ENCODE measurements around the gene ACSF2.
"Not testable (repeated sequence)": the region's sequence is repeated elsewhere in the genome, so short reads cannot be mapped to it uniquely, and the experiment has no call there.

The ACSF2 gene

GRCh38 chr17:50426814-50427787 lies 1.1 kb downstream of the ACSF2 start:
- H3K4me3 ChIP-seq (ENCODE audit: low read length in 2 of 2): peak overlapping the region; percentile 63 to 78
- H3K27me3 ChIP-seq (ENCODE audit: control insufficient read depth in 1 of 2, insufficient read depth in 2 of 2, low read length in 2 of 2): no peaks in the 10 kb centered on the region
- H3K9me3 ChIP-seq (ENCODE audit: control insufficient read depth in 2 of 2, low read length in 2 of 2): no peaks in the 10 kb centered on the region
- H3K27ac ChIP-seq (ENCODE audit: low read length): peak overlapping the region; percentile 62
- peaks cover 24% of the 10 kb centered on the region for H3K4me1 ChIP-seq (ENCODE audit: control insufficient read depth, insufficient read depth, low read length)
- peak overlapping the region; percentile 48 to 71 for H3K9ac ChIP-seq (ENCODE audit: low read length in 2 of 2)
- H3K36me3 ChIP-seq (ENCODE audit: control insufficient read depth in 2 of 2, insufficient read depth in 2 of 2, low read length in 2 of 2): no peaks in the 10 kb centered on the region

GRCh38 chr17:50428126-50428525 lies 2.1 kb downstream of the ACSF2 start:
- not testable (repeated sequence) for H3K27ac ChIP-seq (ENCODE audit: low read length); H3K36me3 ChIP-seq (ENCODE audit: control insufficient read depth in 2 of 2, insufficient read depth in 2 of 2, low read length in 2 of 2); H3K9me3 ChIP-seq (ENCODE audit: control insufficient read depth in 2 of 2, low read length in 2 of 2); H3K27me3 ChIP-seq (ENCODE audit: control insufficient read depth in 1 of 2, insufficient read depth in 2 of 2, low read length in 2 of 2); H3K9ac ChIP-seq (ENCODE audit: low read length in 2 of 2); H3K4me3 ChIP-seq (ENCODE audit: low read length in 2 of 2)
- H3K4me1 ChIP-seq (ENCODE audit: control insufficient read depth, insufficient read depth, low read length): peaks cover 24% of the 10 kb centered on the region

- Histone ChIP-seq H3K27me3 (ENCODE audit: control insufficient read depth in 1 of 2, insufficient read depth in 2 of 2, low read length in 2 of 2) (no peaks in the 10 kb centered on the region), H3K27ac (ENCODE audit: low read length) (no peak overlapping the region), H3K9ac (ENCODE audit: low read length in 2 of 2) (no peak overlapping the region), H3K4me3 (ENCODE audit: low read length in 2 of 2) (no peak overlapping the region), H3K9me3 (ENCODE audit: control insufficient read depth in 2 of 2, low read length in 2 of 2) (no peaks in the 10 kb centered on the region), H3K4me1 (ENCODE audit: control insufficient read depth, insufficient read depth, low read length) (peaks cover 24% of the 10 kb centered on the region), H3K36me3 (ENCODE audit: control insufficient read depth in 2 of 2, insufficient read depth in 2 of 2, low read length in 2 of 2) (peaks cover 0 to 5% of the 10 kb centered on the region in 2 donors)
These were observed 2.9 kb downstream of the ACSF2 start for GRCh38 chr17:50428831-50429424.

GRCh38 chr17:50429793-50430192 lies 3.8 kb downstream of the ACSF2 start:
- Histone ChIP-seq H3K27me3 (ENCODE audit: control insufficient read depth in 1 of 2, insufficient read depth in 2 of 2, low read length in 2 of 2) (no peaks in the 10 kb centered on the region), H3K9me3 (ENCODE audit: control insufficient read depth in 2 of 2, low read length in 2 of 2) (no peaks in the 10 kb centered on the region), H3K4me3 (ENCODE audit: low read length in 2 of 2) (no peak overlapping the region), H3K36me3 (ENCODE audit: control insufficient read depth in 2 of 2, insufficient read depth in 2 of 2, low read length in 2 of 2) (peaks cover 0 to 5% of the 10 kb centered on the region in 2 donors), H3K9ac (ENCODE audit: low read length in 2 of 2) (no peak overlapping the region), H3K4me1 (ENCODE audit: control insufficient read depth, insufficient read depth, low read length) (peaks cover 24% of the 10 kb centered on the region), H3K27ac (ENCODE audit: low read length) (no peak overlapping the region)

GRCh38 chr17:50430821-50431618 lies 5.0 kb downstream of the ACSF2 start:
- Histone ChIP-seq H3K4me1 (ENCODE audit: control insufficient read depth, insufficient read depth, low read length) (peaks cover 16% of the 10 kb centered on the region), H3K27ac (ENCODE audit: low read length) (no peak overlapping the region), H3K4me3 (ENCODE audit: low read length in 2 of 2) (no peak overlapping the region), H3K36me3 (ENCODE audit: control insufficient read depth in 2 of 2, insufficient read depth in 2 of 2, low read length in 2 of 2) (peaks cover 0 to 5% of the 10 kb centered on the region in 2 donors), H3K9ac (ENCODE audit: low read length in 2 of 2) (no peak overlapping the region), H3K9me3 (ENCODE audit: control insufficient read depth in 2 of 2, low read length in 2 of 2) (no peaks in the 10 kb centered on the region), H3K27me3 (ENCODE audit: control insufficient read depth in 1 of 2, insufficient read depth in 2 of 2, low read length in 2 of 2) (no peaks in the 10 kb centered on the region)

GRCh38 chr17:50432125-50432762 lies 6.2 kb downstream of the ACSF2 start:
- no peak overlapping the region for H3K9ac ChIP-seq (ENCODE audit: low read length in 2 of 2)
- no peaks in the 10 kb centered on the region for H3K27me3 ChIP-seq (ENCODE audit: control insufficient read depth in 1 of 2, insufficient read depth in 2 of 2, low read length in 2 of 2)
- H3K9me3 ChIP-seq (ENCODE audit: control insufficient read depth in 2 of 2, low read length in 2 of 2): no peaks in the 10 kb centered on the region
- H3K4me3 ChIP-seq (ENCODE audit: low read length in 2 of 2): no peak overlapping the region
- H3K36me3 ChIP-seq (ENCODE audit: control insufficient read depth in 2 of 2, insufficient read depth in 2 of 2, low read length in 2 of 2): peaks cover 0 to 5% of the 10 kb centered on the region in 2 donors
- H3K4me1 ChIP-seq (ENCODE audit: control insufficient read depth, insufficient read depth, low read length): peaks cover 7% of the 10 kb centered on the region
- H3K27ac ChIP-seq (ENCODE audit: low read length): no peak overlapping the region

- no peak overlapping the region for H3K27ac ChIP-seq (ENCODE audit: low read length)
- H3K4me3 ChIP-seq (ENCODE audit: low read length in 2 of 2): no peak overlapping the region
- H3K27me3 ChIP-seq (ENCODE audit: control insufficient read depth in 1 of 2, insufficient read depth in 2 of 2, low read length in 2 of 2): no peaks in the 10 kb centered on the region
- H3K36me3 ChIP-seq (ENCODE audit: control insufficient read depth in 2 of 2, insufficient read depth in 2 of 2, low read length in 2 of 2): peaks cover 0 to 7% of the 10 kb centered on the region in 2 donors
- H3K9me3 ChIP-seq (ENCODE audit: control insufficient read depth in 2 of 2, low read length in 2 of 2): no peaks in the 10 kb centered on the region
- H3K4me1 ChIP-seq (ENCODE audit: control insufficient read depth, insufficient read depth, low read length): no peaks in the 10 kb centered on the region
- H3K9ac ChIP-seq (ENCODE audit: low read length in 2 of 2): no peak overlapping the region
These were observed 11.4 kb downstream of the ACSF2 start for GRCh38 chr17:50437409-50437808.

- peaks cover 0 to 2% of the 10 kb centered on the region in 2 donors for H3K36me3 ChIP-seq (ENCODE audit: control insufficient read depth in 2 of 2, insufficient read depth in 2 of 2, low read length in 2 of 2)
- no peaks in the 10 kb centered on the region for H3K4me1 ChIP-seq (ENCODE audit: control insufficient read depth, insufficient read depth, low read length)
- H3K27ac ChIP-seq (ENCODE audit: low read length): no peak overlapping the region
- H3K9ac ChIP-seq (ENCODE audit: low read length in 2 of 2): no peak overlapping the region
- H3K9me3 ChIP-seq (ENCODE audit: control insufficient read depth in 2 of 2, low read length in 2 of 2): no peaks in the 10 kb centered on the region
- H3K4me3 ChIP-seq (ENCODE audit: low read length in 2 of 2): no peak overlapping the region
- no peaks in the 10 kb centered on the region for H3K27me3 ChIP-seq (ENCODE audit: control insufficient read depth in 1 of 2, insufficient read depth in 2 of 2, low read length in 2 of 2)
These were observed 13.0 kb downstream of the ACSF2 start for GRCh38 chr17:50439008-50439407.

GRCh38 chr17:50440172-50440837 lies 14.3 kb downstream of the ACSF2 start:
- H3K36me3 ChIP-seq (ENCODE audit: control insufficient read depth in 2 of 2, insufficient read depth in 2 of 2, low read length in 2 of 2): peaks cover 0 to 2% of the 10 kb centered on the region in 2 donors
- H3K9ac ChIP-seq (ENCODE audit: low read length in 2 of 2): no peak overlapping the region
- H3K9me3 ChIP-seq (ENCODE audit: control insufficient read depth in 2 of 2, low read length in 2 of 2): no peaks in the 10 kb centered on the region
- H3K4me1 ChIP-seq (ENCODE audit: control insufficient read depth, insufficient read depth, low read length): no peaks in the 10 kb centered on the region
- H3K4me3 ChIP-seq (ENCODE audit: low read length in 2 of 2): no peak overlapping the region
- H3K27ac ChIP-seq (ENCODE audit: low read length): no peak overlapping the region
- no peaks in the 10 kb centered on the region for H3K27me3 ChIP-seq (ENCODE audit: control insufficient read depth in 1 of 2, insufficient read depth in 2 of 2, low read length in 2 of 2)
